H1 (cell line): ENCODE results near the gene TMEM221. TPM values are rescaled to one million over a fixed set of nuclear protein-coding genes. Genes with fewer than 3 reads are reported as not detected.

Experiments used
- CTCF ChIA-PET: fragments of 300-600 bp; sonication (Branson Sonifier 250); formaldehyde crosslinking; loops from one replicate; lab custom pipeline; 2021; ENCODE audit not compliant: partially characterized antibody; lab: Charles Lee
- POLR2A ChIA-PET: fragments of 300-600 bp; sonication (Branson Sonifier 250); formaldehyde crosslinking; loops from one replicate; lab custom pipeline; 2021; ENCODE audit warnings: inconsistent platforms; ENCODE audit not compliant: partially characterized antibody; lab: Charles Lee
- DNase-seq, 2 experiments: peaks; one replicate each; pipeline versions ENCODE4 v3.0.0 to v3.0.0-alpha.2; 2010 to 2022; ENCODE audit warnings: low spot score in 2 of 2, low read depth in 1 of 2, mixed read lengths in 1 of 2
- FAIRE-seq: peaks from 2 replicates; lab custom pipeline; 2011; peaks lifted over from hg19 to GRCh38; lab: Jason Lieb, UNC
- H2AFZ ChIP-seq: 2 replicates; pipeline ENCODE4 v1.8.1; 2012; ENCODE audit warnings: low read length, inconsistent platforms
- H2AK5ac ChIP-seq: 2 replicates; pipeline ENCODE4 v1.6.1; 2013; ENCODE audit warnings: low read depth, low read length
- H2BK120ac ChIP-seq: replicated peaks from 2 replicates; pipeline ENCODE3; 2013; ENCODE audit warnings: low read depth, low read length, inconsistent platforms
- H2BK12ac ChIP-seq: 2 replicates; pipeline ENCODE4 v1.6.1; 2013; ENCODE audit warnings: low read depth, low read length
- H2BK15ac ChIP-seq: 2 replicates; pipeline ENCODE4 v1.6.1; 2013; ENCODE audit warnings: low read length
- H2BK20ac ChIP-seq: 2 replicates; pipeline ENCODE4 v1.6.1; 2013; ENCODE audit warnings: low read length
- H2BK5ac ChIP-seq: 2 replicates; pipeline ENCODE4 v1.6.1; 2013; ENCODE audit warnings: low read depth, low read length
- H3K14ac ChIP-seq: 2 replicates; pipeline ENCODE4 v1.6.1; 2013; ENCODE audit warnings: inconsistent platforms; ENCODE audit not compliant: insufficient read length
- H3K18ac ChIP-seq: 2 replicates; pipeline ENCODE4 v1.6.1; 2013; ENCODE audit warnings: low read length; ENCODE audit errors: extremely low read depth
- H3K23ac ChIP-seq: 2 replicates; pipeline ENCODE4 v1.6.1; 2013; ENCODE audit warnings: inconsistent platforms; ENCODE audit not compliant: insufficient read length
- H3K23me2 ChIP-seq: 2 replicates; pipeline ENCODE4 v1.6.1; 2013; ENCODE audit warnings: low read depth, low read length
- H3K27ac ChIP-seq: 2 replicates; pipeline ENCODE4 v1.6.1; 2011; ENCODE audit warnings: low read depth, low read length, inconsistent platforms
- H3K27me3 ChIP-seq, 4 experiments: replicated peaks in 1 of 4; 1 replicate in 1 of 4; 2 replicates in 3 of 4; pipeline versions ENCODE4 v1.6.1 to v1.8.1; 2011 to 2013; ENCODE audit warnings: low read length in 3 of 4, mild to moderate bottlenecking in 3 of 4, inconsistent platforms in 2 of 4, mixed read lengths in 2 of 4, moderate library complexity in 1 of 4; ENCODE audit not compliant: control insufficient read depth in 3 of 4, insufficient read depth in 3 of 4; ENCODE audit errors: extremely low read depth in 1 of 4
- H3K36me3 ChIP-seq, 4 experiments: 2 replicates each; pipeline versions ENCODE4 v1.6.1 to v1.8.1; 2011 to 2013; ENCODE audit warnings: mild to moderate bottlenecking in 4 of 4, low read length in 3 of 4, moderate library complexity in 2 of 4, control low read depth in 1 of 4, inconsistent platforms in 1 of 4; ENCODE audit not compliant: insufficient read depth in 4 of 4, control insufficient read depth in 2 of 4
- H3K4ac ChIP-seq: replicated peaks from 2 replicates; pipeline ENCODE3; 2013; ENCODE audit warnings: low read length, low read depth, mixed read lengths, inconsistent platforms; ENCODE audit not compliant: insufficient read length
- H3K4me1 ChIP-seq, 4 experiments: replicated peaks in 1 of 4; 1 replicate in 1 of 4; 2 replicates in 3 of 4; pipeline versions ENCODE4 v1.6.1 to v1.8.1; 2011 to 2013; ENCODE audit warnings: low read length in 3 of 4, inconsistent platforms in 2 of 4, mixed read lengths in 1 of 4; ENCODE audit not compliant: insufficient read depth in 4 of 4, control insufficient read depth in 3 of 4
- H3K4me2 ChIP-seq, 2 experiments: 2 replicates each; pipeline versions ENCODE4 v1.6.1 to v1.8.1; 2011 to 2013; ENCODE audit warnings: low read depth in 2 of 2, low read length in 2 of 2, control low read depth in 1 of 2, inconsistent platforms in 1 of 2, mild to moderate bottlenecking in 1 of 2; ENCODE audit not compliant: insufficient read depth in 1 of 2
- H3K4me3 ChIP-seq, 4 experiments: fragments of 200-600, 300-600 bp in 1 of 4; sonication (generic), shearing (Covaris generic), sonication (Bioruptor Twin) in 1 of 4; 2 replicates each; pipeline versions ENCODE4 v1.5.1 to v1.8.1; 2011 to 2016; ENCODE audit warnings: low read length in 4 of 4, low read depth in 3 of 4, control low read depth in 2 of 4, inconsistent platforms in 2 of 4, mild to moderate bottlenecking in 2 of 4, mixed read lengths in 1 of 4, moderate library complexity in 1 of 4; ENCODE audit not compliant: insufficient read depth in 2 of 4; ENCODE audit errors: extremely low read depth in 1 of 4
- H3K56ac ChIP-seq: replicated peaks from 2 replicates; pipeline ENCODE3; 2013; ENCODE audit warnings: low read depth, mild to moderate bottlenecking, mixed read lengths, low read length, inconsistent platforms; ENCODE audit not compliant: insufficient read length
- H3K79me1 ChIP-seq: 2 replicates; pipeline ENCODE4 v1.6.1; 2013; ENCODE audit warnings: low read depth, low read length, control low read depth
- H3K79me2 ChIP-seq, 2 experiments: 2 replicates each; pipeline versions ENCODE4 v1.6.1 to v1.8.1; 2012 to 2013; ENCODE audit warnings: low read length in 2 of 2, mild to moderate bottlenecking in 2 of 2, inconsistent platforms in 1 of 2; ENCODE audit not compliant: insufficient read depth in 2 of 2, control insufficient read depth in 1 of 2
- H3K9ac ChIP-seq, 4 experiments: replicated peaks in 1 of 4; 1 replicate in 1 of 4; 2 replicates in 3 of 4; pipeline versions ENCODE4 v1.6.1 to v1.8.1; 2011 to 2013; ENCODE audit warnings: low read depth in 3 of 4, low read length in 3 of 4, control low read depth in 2 of 4, mild to moderate bottlenecking in 2 of 4, moderate library complexity in 2 of 4, inconsistent platforms in 1 of 4; ENCODE audit errors: extremely low read depth in 1 of 4
- H3K9me3 ChIP-seq, 2 experiments: 2 replicates each; pipeline versions ENCODE4 v1.6.1 to v1.8.1; 2012 to 2013; ENCODE audit warnings: mild to moderate bottlenecking in 2 of 2, moderate library complexity in 2 of 2, control low read depth in 1 of 2, inconsistent platforms in 1 of 2, low read depth in 1 of 2, low read length in 1 of 2, mixed read lengths in 1 of 2; ENCODE audit not compliant: insufficient read depth in 2 of 2
- H4K20me1 ChIP-seq, 2 experiments: replicated peaks in 1 of 2; 2 replicates each; pipeline versions ENCODE3 to v1.8.1; 2011 to 2013; ENCODE audit warnings: inconsistent platforms in 2 of 2, low read length in 2 of 2, mild to moderate bottlenecking in 1 of 2; ENCODE audit not compliant: insufficient read depth in 2 of 2, control insufficient read depth in 1 of 2
- H4K5ac ChIP-seq: 2 replicates; pipeline ENCODE4 v1.6.1; 2013; ENCODE audit warnings: low read length, low read depth, mixed read lengths, inconsistent platforms; ENCODE audit not compliant: insufficient read length
- H4K8ac ChIP-seq: 2 replicates; pipeline ENCODE4 v1.8.0; 2013; ENCODE audit warnings: mild to moderate bottlenecking, moderate library complexity, low read length, inconsistent platforms; ENCODE audit not compliant: insufficient read depth; ENCODE audit errors: extremely low read depth
- H4K91ac ChIP-seq: replicated peaks from 2 replicates; pipeline ENCODE3; 2013; ENCODE audit warnings: low read length, mixed read lengths, inconsistent platforms; ENCODE audit not compliant: insufficient read length
- POLR2A ChIP-seq, 2 experiments: IDR thresholded peaks; 1 replicate in 1 of 2; 2 replicates in 1 of 2; pipeline ENCODE4 v1.6.1; 2011; ENCODE audit warnings: low read depth in 2 of 2, low read length in 2 of 2, mild to moderate bottlenecking in 2 of 2; ENCODE audit errors: control extremely low read depth in 1 of 2
- POLR2AphosphoS5 ChIP-seq: IDR thresholded peaks from 2 replicates; pipeline ENCODE4 v1.6.1; 2011; ENCODE audit warnings: low read depth, low read length
- RBBP5 ChIP-seq: IDR thresholded peaks from 2 replicates; pipeline ENCODE4 v1.7.1; 2012; ENCODE audit warnings: low read depth, mild to moderate bottlenecking, inconsistent platforms, low read length, moderate library complexity, borderline replicate concordance
- TAF1 ChIP-seq: IDR thresholded peaks from 2 replicates; pipeline ENCODE4 v1.6.1; 2011; ENCODE audit warnings: mild to moderate bottlenecking, low read depth, low read length
- WGBS, 2 experiments: shearing (Covaris generic) in 1 of 2; methylation state at CpG; one replicate each; pipeline versions ENCODE4 v1.1.6 to v1.1.7; 2013 to 2015; ENCODE audit warnings: low lambda C conversion rate in 2 of 2, mixed read lengths in 2 of 2, inconsistent platforms in 1 of 2, low coverage in 1 of 2, missing lambda C conversion rate in 1 of 2; ENCODE audit not compliant: insufficient replicate concordance in 2 of 2, insufficient coverage in 1 of 2, insufficient read length in 1 of 2; ENCODE audit errors: extremely low coverage in 1 of 2, missing lambda C conversion rate in 1 of 2; 5-methylcytosine and 5-hydroxymethylcytosine counted together
- polyA plus RNA-seq, 7 experiments: library from polyadenylated mRNA; depleted of rRNA in 3 of 7; stranded (reverse) in 5 of 7; unstranded in 2 of 7; fragments of >200 nt in 5 of 7; fragments of 200-250 nt in 2 of 7; gene quantifications; 1 replicate in 5 of 7; 2 replicates in 1 of 7; 4 replicates in 1 of 7; pipeline versions ENCODE4 v1.2.1 to v1.2.3, GENCODE V29; 2011 to 2013; ENCODE audit warnings: missing spikeins in 2 of 7, mixed read lengths in 2 of 7
- total RNA-seq: library from RNA; stranded (reverse); fragmentation: NEBNext Ultra II Directional; extraction: Animal tissue kit (Norgen Biotek cat#: 25700); gene quantifications from 2 replicates; pipeline ENCODE4 v1.2.1, GENCODE V29; 2021

Gene TMEM221
- total and polyA plus RNA-seq, 2 of the 8 experiments (the other 6 are each of a cell fraction or from before 2014, with no cell fraction given), result 1.4 to 2.0 TPM

DNA sequence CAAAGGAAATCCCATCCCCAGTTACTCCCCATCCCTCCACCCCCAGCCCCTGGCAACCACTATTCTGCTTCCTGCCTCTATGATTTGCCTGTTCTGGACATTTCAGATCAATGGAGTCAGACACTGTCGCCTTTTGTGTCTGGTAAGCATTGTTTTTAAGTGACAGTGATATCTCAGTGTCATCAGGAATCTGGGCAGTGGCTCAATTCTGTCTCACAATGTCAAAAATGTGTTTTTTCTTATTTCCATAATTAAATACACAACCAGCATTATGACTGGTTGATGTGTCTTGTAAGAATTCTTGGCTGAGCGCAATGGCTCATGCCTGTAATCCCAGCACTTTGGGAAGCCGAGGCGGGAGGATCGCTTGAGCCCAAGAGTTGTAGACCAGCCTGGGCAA lies 42.8 kb upstream of the TMEM221 start:
- Histone ChIP-seq H2BK120ac (no peak overlapping the region), H3K36me3 (no peaks in the 10 kb centered on the region), H2AK5ac (no peak overlapping the region), H3K79me2 (no peaks in the 10 kb centered on the region), H3K4me1 (peaks cover 0 to 19% (median 15%) of the 10 kb centered on the region in 4 experiments; a peak in 6 of 7 replicates), H3K27me3 (no peaks in the 10 kb centered on the region), H3K9me3 (no peaks in the 10 kb centered on the region), H2BK5ac (no peak overlapping the region), H3K27ac (no peak overlapping the region), H3K4me2 (no peak overlapping the region), H4K20me1 (peaks cover 2% of the 10 kb centered on the region in 2 experiments)
- CTCF ChIA-PET, result interaction anchor here (1.3 kb wide), 1 partner anchor 25 kb away, joined by 4 read pairs; no protein-coding TSS in a partner anchor
- 87% methylated on average over 5 of the region's 5 CpGs; no CpG with 5 or more reads in 1 of the 2 experiments for WGBS, 2 experiments
- TF ChIP-seq RBBP5 (no peak), TAF1 (no peak), POLR2A (IDR thresholded peaks at IDR 0.05; ENCODE audit: control extremely low read depth in 1 of 2, low read depth in 2 of 2, low read length in 2 of 2) (no peak), POLR2AphosphoS5 (no peak)
- TF ChIP-seq, all 59 proteins: peak for 0
- H4K8ac ChIP-seq, result no peak overlapping the region
- no peak overlapping the region for H3K14ac ChIP-seq
- DNase-seq (no peak), FAIRE-seq (no peak)
- H3K23ac ChIP-seq, result no peak overlapping the region
- H3K56ac ChIP-seq, result no peak overlapping the region
- H4K5ac ChIP-seq, result no peak overlapping the region
- H3K79me1 ChIP-seq, result no peaks in the 10 kb centered on the region
- no peak overlapping the region for H3K9ac ChIP-seq
- no peak overlapping the region for H4K91ac ChIP-seq
- peaks cover 6% of the 10 kb centered on the region for H3K23me2 ChIP-seq
- H2BK12ac ChIP-seq, result no peak overlapping the region
- POLR2A ChIA-PET, result no interaction called here
- no peak overlapping the region for H2AFZ ChIP-seq
- no peak overlapping the region for H3K18ac ChIP-seq
- no peak overlapping the region for H3K4me3 ChIP-seq
- H3K4ac ChIP-seq, result no peak overlapping the region
- no peak overlapping the region for H2BK20ac ChIP-seq
- no peak overlapping the region for H2BK15ac ChIP-seq
